Skeletal muscle satellite cell (primary cell): ENCODE data around the gene BRINP1.

Experiments used
- H3K27me3 ChIP-seq: 2 replicates; pipeline ENCODE4 v1.7.0; 2013; ENCODE audit warnings: low read length; ENCODE audit not compliant: control insufficient read depth, insufficient read depth
- H3K36me3 ChIP-seq: 2 replicates; pipeline ENCODE4 v1.7.0; 2013; ENCODE audit warnings: mild to moderate bottlenecking, control low read depth, low read length; ENCODE audit not compliant: insufficient read depth
- H3K4me1 ChIP-seq: 2 replicates; pipeline ENCODE4 v1.7.0; 2013; ENCODE audit warnings: low read length; ENCODE audit not compliant: control insufficient read depth, insufficient read depth
- H3K4me2 ChIP-seq: 2 replicates; pipeline ENCODE4 v1.7.0; 2013; ENCODE audit warnings: mild to moderate bottlenecking, low read length
- H3K4me3 ChIP-seq: 2 replicates; pipeline ENCODE4 v1.7.0; 2013; ENCODE audit warnings: low read length
- H3K9ac ChIP-seq: 2 replicates; pipeline ENCODE4 v1.7.0; 2013; ENCODE audit warnings: mild to moderate bottlenecking, low read depth, low read length, moderate library complexity
- H3K9me3 ChIP-seq: replicated peaks from 2 replicates; pipeline ENCODE4 v1.7.0; 2013; ENCODE audit warnings: mild to moderate bottlenecking, control low read depth, low read length

The BRINP1 gene

GRCh38 chr9:119227422-119227821 lies 141.8 kb downstream of the BRINP1 start:
- no peaks in the 10 kb centered on the region for H3K27me3 ChIP-seq

GRCh38 chr9:119224431-119224830 lies 144.8 kb downstream of the BRINP1 start:
- Histone ChIP-seq H3K36me3 (no peaks in the 10 kb centered on the region), H3K9me3 (no peaks in the 10 kb centered on the region), H3K4me3 (no peak overlapping the region), H3K4me1 (no peaks in the 10 kb centered on the region), H3K27me3 (no peaks in the 10 kb centered on the region), H3K9ac (no peak overlapping the region), H3K4me2 (no peak overlapping the region)

More at GRCh38 chr9:119227422-119227821, 141.8 kb downstream of the BRINP1 start:
- Histone ChIP-seq H3K36me3 (no peaks in the 10 kb centered on the region), H3K9me3 (no peaks in the 10 kb centered on the region), H3K4me1 (no peaks in the 10 kb centered on the region), H3K4me2 (no peak overlapping the region), H3K9ac (no peak overlapping the region), H3K4me3 (no peak overlapping the region)

DNA sequence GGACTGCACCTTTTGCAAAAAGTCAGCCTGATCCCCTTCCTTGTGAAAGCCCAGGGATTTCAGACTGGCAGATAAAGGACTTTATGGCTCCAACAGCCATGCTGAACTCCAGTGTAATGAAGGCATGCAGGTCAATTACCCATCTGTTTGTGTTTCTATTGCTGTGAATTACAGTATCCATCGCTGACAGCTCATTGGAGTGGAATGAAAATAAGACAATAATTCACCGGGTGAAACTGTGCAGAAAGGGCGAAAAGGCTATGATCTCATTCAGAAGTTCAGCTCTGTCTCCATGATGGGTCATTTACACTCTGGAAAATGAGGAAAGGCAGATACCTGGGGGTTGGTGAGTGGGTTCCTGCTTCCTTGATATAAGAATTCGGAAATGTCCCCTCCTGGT lies 148.0 kb downstream of the BRINP1 start:
- Histone ChIP-seq H3K9ac (no peak overlapping the region), H3K4me2 (no peak overlapping the region), H3K4me3 (no peak overlapping the region), H3K4me1 (no peaks in the 10 kb centered on the region), H3K9me3 (no peaks in the 10 kb centered on the region), H3K27me3 (no peaks in the 10 kb centered on the region), H3K36me3 (no peaks in the 10 kb centered on the region)

DNA sequence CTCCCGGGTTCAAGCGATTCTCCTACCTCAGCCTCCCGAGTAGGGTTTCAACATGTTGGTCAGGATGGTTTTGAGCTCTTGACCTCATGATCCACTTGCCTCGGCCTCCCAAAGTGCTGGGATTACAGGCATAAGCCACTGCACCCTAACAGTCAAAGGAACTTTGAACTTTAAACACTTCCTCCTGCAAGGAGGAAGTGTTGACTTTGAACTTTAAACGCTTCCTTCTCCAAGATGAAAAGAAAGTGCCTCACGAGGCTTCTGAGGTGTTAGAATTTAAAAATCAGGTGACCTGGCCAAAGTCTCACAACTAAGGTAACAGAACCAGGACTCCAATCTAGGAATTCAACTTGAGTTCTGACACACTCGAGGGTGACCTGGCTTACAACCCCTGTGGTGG lies 150.9 kb downstream of the BRINP1 start:
- Histone ChIP-seq H3K4me1 (no peaks in the 10 kb centered on the region), H3K9ac (no peak overlapping the region), H3K36me3 (no peaks in the 10 kb centered on the region), H3K27me3 (no peaks in the 10 kb centered on the region), H3K9me3 (no peaks in the 10 kb centered on the region), H3K4me3 (no peak overlapping the region), H3K4me2 (no peak overlapping the region)

GRCh38 chr9:119216651-119217331 lies 152.4 kb downstream of the BRINP1 start:
- Histone ChIP-seq H3K27me3 (no peaks in the 10 kb centered on the region), H3K9me3 (no peaks in the 10 kb centered on the region), H3K9ac (no peak overlapping the region), H3K4me3 (no peak overlapping the region), H3K4me1 (no peaks in the 10 kb centered on the region), H3K4me2 (no peak overlapping the region), H3K36me3 (no peaks in the 10 kb centered on the region)

- Histone ChIP-seq H3K36me3 (no peaks in the 10 kb centered on the region), H3K27me3 (no peaks in the 10 kb centered on the region), H3K9ac (no peak overlapping the region), H3K4me3 (no peak overlapping the region), H3K9me3 (no peaks in the 10 kb centered on the region), H3K4me1 (no peaks in the 10 kb centered on the region), H3K4me2 (no peak overlapping the region)
Observed at GRCh38 chr9:119215651-119216050, 153.6 kb downstream of the BRINP1 start.

DNA sequence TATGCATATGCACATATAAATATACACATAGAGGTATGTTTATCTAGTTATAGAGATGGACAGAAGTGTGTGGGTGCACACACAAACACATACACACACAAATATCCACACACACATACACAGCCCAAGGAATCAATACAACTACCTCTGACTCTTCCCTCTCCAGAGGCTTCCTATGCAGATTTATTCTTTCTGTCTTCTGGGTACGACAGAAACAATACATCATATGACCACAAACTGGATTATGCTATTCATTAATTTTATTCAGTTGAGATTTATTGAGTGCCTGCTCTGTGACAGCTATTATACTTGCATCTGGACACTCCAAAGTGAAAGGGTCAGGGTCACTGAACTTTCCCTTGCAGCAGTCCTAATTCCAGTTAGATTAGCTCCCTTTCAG lies 155.8 kb downstream of the BRINP1 start:
- Histone ChIP-seq H3K9me3 (no peaks in the 10 kb centered on the region), H3K4me3 (no peak overlapping the region), H3K36me3 (no peaks in the 10 kb centered on the region), H3K4me1 (no peaks in the 10 kb centered on the region), H3K4me2 (no peak overlapping the region), H3K27me3 (no peaks in the 10 kb centered on the region), H3K9ac (no peak overlapping the region)

DNA sequence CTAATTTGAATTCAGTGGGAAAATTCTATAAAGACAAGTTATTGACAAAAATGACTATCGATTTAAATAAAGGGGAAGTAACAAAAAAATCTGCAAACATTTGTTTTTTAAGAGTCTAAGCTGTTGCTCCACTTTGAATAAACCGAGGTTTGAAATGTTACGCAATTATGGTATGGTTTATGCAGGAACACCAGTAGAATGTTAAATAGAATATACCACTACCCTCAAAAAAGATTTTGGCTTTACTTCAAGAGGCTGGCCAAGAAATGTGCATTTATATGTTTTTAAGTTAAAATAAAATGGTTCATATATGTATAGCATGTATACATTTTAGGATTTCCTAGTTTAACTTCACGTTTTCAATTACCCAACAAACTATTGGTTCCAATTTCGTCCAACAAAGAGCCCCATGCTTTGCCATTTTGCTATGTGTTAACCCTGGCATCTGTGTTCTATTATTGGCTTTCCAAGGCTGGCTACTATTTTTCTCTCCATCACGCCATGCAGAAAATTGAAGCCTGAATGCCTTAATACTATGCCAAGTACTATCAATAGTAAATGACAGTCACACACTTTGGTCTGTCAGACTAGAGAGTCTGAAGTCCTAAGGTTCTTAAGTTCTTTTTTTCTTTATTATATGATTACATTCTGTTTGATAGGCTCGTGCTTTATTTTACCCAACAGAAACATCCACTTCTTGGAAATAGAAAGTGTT lies 171.2 kb downstream of the BRINP1 start:
- Histone ChIP-seq H3K4me3 (no peak overlapping the region), H3K4me2 (no peak overlapping the region), H3K27me3 (no peaks in the 10 kb centered on the region), H3K36me3 (no peaks in the 10 kb centered on the region), H3K9me3 (no peaks in the 10 kb centered on the region), H3K4me1 (no peaks in the 10 kb centered on the region), H3K9ac (no peak overlapping the region)

DNA sequence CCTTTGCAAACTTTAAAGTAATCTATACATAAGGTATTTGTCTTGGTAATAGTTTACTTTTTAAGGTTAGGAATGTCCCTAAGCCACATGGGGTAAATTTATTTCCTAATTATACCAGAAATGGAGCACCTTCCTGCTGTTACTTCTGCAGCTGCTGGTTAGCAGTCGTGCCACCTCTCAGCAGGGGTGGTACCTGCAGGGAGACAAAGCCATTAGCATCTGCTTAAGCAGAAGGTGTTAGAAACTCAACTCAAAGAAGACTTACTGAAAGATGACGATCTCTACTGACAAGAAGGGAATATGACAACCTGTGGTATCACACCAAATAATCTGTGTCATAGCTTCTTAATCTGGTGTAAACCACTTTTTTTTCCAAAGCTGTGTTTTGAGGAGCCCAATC lies 173.7 kb downstream of the BRINP1 start:
- no peak overlapping the region for H3K9ac ChIP-seq
- no peak overlapping the region for H3K4me3 ChIP-seq
- no peak overlapping the region for H3K4me2 ChIP-seq
- H3K4me1 ChIP-seq = no peaks in the 10 kb centered on the region
- H3K9me3 ChIP-seq = no peaks in the 10 kb centered on the region
- H3K27me3 ChIP-seq = no peaks in the 10 kb centered on the region
- no peaks in the 10 kb centered on the region for H3K36me3 ChIP-seq

GRCh38 chr9:119185298-119185697 lies 183.9 kb downstream of the BRINP1 start:
- Histone ChIP-seq H3K9ac (no peak overlapping the region), H3K27me3 (no peaks in the 10 kb centered on the region), H3K36me3 (no peaks in the 10 kb centered on the region), H3K4me2 (no peak overlapping the region), H3K4me3 (no peak overlapping the region), H3K4me1 (no peaks in the 10 kb centered on the region), H3K9me3 (no peaks in the 10 kb centered on the region)

GRCh38 chr9:119184265-119184936 lies 184.8 kb downstream of the BRINP1 start:
- Histone ChIP-seq H3K36me3 (no peaks in the 10 kb centered on the region), H3K4me1 (no peaks in the 10 kb centered on the region), H3K4me2 (no peak overlapping the region), H3K4me3 (no peak overlapping the region), H3K27me3 (no peaks in the 10 kb centered on the region), H3K9ac (no peak overlapping the region), H3K9me3 (no peaks in the 10 kb centered on the region)
